Common myeloid progenitor, CD34-positive (primary cell): ENCODE results near the gene FAM171A1.

ENCODE experiments used
- CTCF ChIA-PET: fragments of 350-600 bp; sonication (Branson Sonifier 250); formaldehyde crosslinking; loops from one replicate; lab custom pipeline; 2021; ENCODE audit warnings: antibody characterized with exemption; lab: Charles Lee
- POLR2A ChIA-PET: fragments of 350-600 bp; sonication (Branson Sonifier 250); formaldehyde crosslinking; loops from one replicate; lab custom pipeline; 2021; ENCODE audit warnings: antibody characterized with exemption; lab: Charles Lee
- DNase-seq, 3 donors: peaks; one replicate each; pipeline versions ENCODE4 v3.0.0 to v3.0.0-alpha.2; 2013
- H3K27ac ChIP-seq, 2 experiments: 1 replicate in 1 of 2; 2 replicates in 1 of 2; pipeline ENCODE4 v1.7.0; 2013; ENCODE audit warnings: inconsistent platforms in 2 of 2, low read length in 2 of 2, mild to moderate bottlenecking in 2 of 2, low read depth in 1 of 2, moderate library complexity in 1 of 2; ENCODE audit not compliant: severe bottlenecking in 2 of 2, insufficient read depth in 1 of 2, poor library complexity in 1 of 2
- H3K27me3 ChIP-seq, 5 experiments: replicated peaks in 2 of 5; 1 replicate in 3 of 5; 2 replicates in 2 of 5; pipeline versions ENCODE4 v1.6.1 to v1.7.0; 2013; ENCODE audit warnings: low read length in 4 of 5, mild to moderate bottlenecking in 2 of 5, moderate library complexity in 2 of 5, inconsistent platforms in 1 of 5; ENCODE audit not compliant: insufficient read depth in 5 of 5, control insufficient read depth in 4 of 5
- H3K36me3 ChIP-seq, 4 experiments: 1 replicate in 2 of 4; 2 replicates in 2 of 4; pipeline versions ENCODE4 v1.6.1 to v1.7.0; 2013; ENCODE audit warnings: low read length in 3 of 4, control low read depth in 1 of 4, mild to moderate bottlenecking in 1 of 4; ENCODE audit not compliant: control insufficient read depth in 4 of 4, insufficient read depth in 4 of 4
- H3K4me1 ChIP-seq, 4 experiments: 1 replicate in 3 of 4; 2 replicates in 1 of 4; pipeline versions ENCODE4 v1.6.1 to v1.7.1; 2013; ENCODE audit warnings: low read length in 3 of 4, mild to moderate bottlenecking in 3 of 4, control low read depth in 1 of 4, inconsistent platforms in 1 of 4, moderate library complexity in 1 of 4; ENCODE audit not compliant: control insufficient read depth in 4 of 4, insufficient read depth in 4 of 4; ENCODE audit errors: control extremely low read depth in 1 of 4
- H3K4me3 ChIP-seq, 7 experiments: 1 replicate in 4 of 7; 2 replicates in 3 of 7; pipeline versions ENCODE4 v1.5.1 to v1.7.0; 2013; ENCODE audit warnings: mild to moderate bottlenecking in 7 of 7, low read length in 6 of 7, moderate library complexity in 6 of 7, inconsistent platforms in 2 of 7, low read depth in 2 of 7, control low read depth in 1 of 7; ENCODE audit not compliant: insufficient read depth in 4 of 7, control insufficient read depth in 1 of 7; ENCODE audit errors: extremely low read depth in 1 of 7
- H3K9me3 ChIP-seq, 5 experiments: 1 replicate in 4 of 5; 2 replicates in 1 of 5; pipeline versions ENCODE4 v1.6.1 to v1.7.1; 2013; ENCODE audit warnings: low read length in 4 of 5, mild to moderate bottlenecking in 2 of 5, inconsistent platforms in 1 of 5, low read depth in 1 of 5, moderate library complexity in 1 of 5; ENCODE audit not compliant: control insufficient read depth in 4 of 5, insufficient read depth in 2 of 5; ENCODE audit errors: control extremely low read depth in 1 of 5
- WGBS: methylation state at CpG from one replicate; pipeline ENCODE4 v1.1.5; 2013; ENCODE audit not compliant: insufficient coverage; 5-methylcytosine and 5-hydroxymethylcytosine counted together

The FAM171A1 gene

GRCh38 chr10:15295537-15296325 is 75.4 kb downstream of the FAM171A1 start:
- CTCF ChIA-PET: no interaction called here
- Histone ChIP-seq H3K27me3 (no peaks in the 10 kb centered on the region), H3K36me3 (no peaks in the 10 kb centered on the region), H3K27ac (no peak overlapping the region), H3K4me1 (peaks cover 0 to 9% (median 0%) of the 10 kb centered on the region in 4 experiments), H3K4me3 (no peak overlapping the region), H3K9me3 (no peaks in the 10 kb centered on the region)
- POLR2A ChIA-PET: no interaction called here
- DNase-seq: no peak
- WGBS: 100% methylated on average over 1 of the region's 5 CpGs

GRCh38 chr10:15293862-15294842 is 76.9 kb downstream of the FAM171A1 start:
- Histone ChIP-seq H3K4me3 (no peak overlapping the region), H3K36me3 (no peaks in the 10 kb centered on the region), H3K9me3 (no peaks in the 10 kb centered on the region), H3K27ac (no peak overlapping the region), H3K27me3 (no peaks in the 10 kb centered on the region), H3K4me1 (peaks cover 0 to 9% (median 0%) of the 10 kb centered on the region in 4 experiments)
- POLR2A ChIA-PET: no interaction called here
- 77% methylated on average over 12 of the region's 13 CpGs for WGBS
- peak in 1 of 3 donors; percentile 4 for DNase-seq
- CTCF ChIA-PET: no interaction called here

- Histone ChIP-seq H3K4me3 (no peak overlapping the region), H3K27me3 (no peaks in the 10 kb centered on the region), H3K27ac (no peak overlapping the region), H3K9me3 (no peaks in the 10 kb centered on the region), H3K4me1 (peaks cover 0 to 8% (median 0%) of the 10 kb centered on the region in 4 experiments), H3K36me3 (no peaks in the 10 kb centered on the region)
- no peak for DNase-seq
- POLR2A ChIA-PET: no interaction called here
- 96% methylated on average over 7 of the region's 7 CpGs for WGBS
- CTCF ChIA-PET: interaction anchor here (0.8 to 1.3 kb wide), 2 partner anchors 31 to 80 kb away, joined by 3 read pairs; no protein-coding TSS in a partner anchor
These were observed 80.4 kb downstream of the FAM171A1 start for GRCh38 chr10:15290671-15291070.

GRCh38 chr10:15290150-15290549 is 80.9 kb downstream of the FAM171A1 start:
- Histone ChIP-seq H3K9me3 (no peaks in the 10 kb centered on the region), H3K4me3 (no peak overlapping the region), H3K27me3 (peaks cover 0 to 1% (median 0%) of the 10 kb centered on the region in 5 experiments), H3K36me3 (no peaks in the 10 kb centered on the region), H3K4me1 (peaks cover 0 to 3% (median 0%) of the 10 kb centered on the region in 4 experiments), H3K27ac (no peak overlapping the region)
- 71% methylated on average over 4 of the region's 4 CpGs for WGBS
- CTCF ChIA-PET: interaction anchor here (0.8 to 1.3 kb wide), 2 partner anchors 30 to 79 kb away, joined by 3 read pairs; no protein-coding TSS in a partner anchor
- POLR2A ChIA-PET: interaction anchor here (0.6 kb wide), 1 partner anchor 72 kb away, joined by 4 read pairs; no protein-coding TSS in a partner anchor
- no peak for DNase-seq

- Histone ChIP-seq H3K4me1 (no peaks in the 10 kb centered on the region), H3K9me3 (no peaks in the 10 kb centered on the region), H3K36me3 (no peaks in the 10 kb centered on the region), H3K4me3 (no peak overlapping the region), H3K27me3 (peaks cover 0 to 7% (median 0%) of the 10 kb centered on the region in 5 experiments), H3K27ac (no peak overlapping the region)
- ChIA-PET CTCF (no interaction called here), POLR2A (no interaction called here)
- WGBS: 67% methylated on average over 2 of the region's 4 CpGs
- no peak for DNase-seq
These were observed 90.1 kb downstream of the FAM171A1 start for GRCh38 chr10:15280974-15281373.

- CTCF ChIA-PET: no interaction called here
These were observed 90.6 kb downstream of the FAM171A1 start for GRCh38 chr10:15280462-15280861.

More at GRCh38 chr10:15280462-15280861, 90.6 kb downstream of the FAM171A1 start:
- WGBS: 72% methylated on average over 3 of the region's 4 CpGs
- POLR2A ChIA-PET: no interaction called here
- no peaks in the 10 kb centered on the region for H3K9me3 ChIP-seq
- no peak overlapping the region for H3K4me3 ChIP-seq
- H3K4me1 ChIP-seq: no peaks in the 10 kb centered on the region
- DNase-seq: no peak
- H3K27me3 ChIP-seq: peaks cover 0 to 7% (median 0%) of the 10 kb centered on the region in 5 experiments
- H3K36me3 ChIP-seq: no peaks in the 10 kb centered on the region
- no peak overlapping the region for H3K27ac ChIP-seq
